ENCODE data around the gene TRIM9.

TRIM9 gene

DNA sequence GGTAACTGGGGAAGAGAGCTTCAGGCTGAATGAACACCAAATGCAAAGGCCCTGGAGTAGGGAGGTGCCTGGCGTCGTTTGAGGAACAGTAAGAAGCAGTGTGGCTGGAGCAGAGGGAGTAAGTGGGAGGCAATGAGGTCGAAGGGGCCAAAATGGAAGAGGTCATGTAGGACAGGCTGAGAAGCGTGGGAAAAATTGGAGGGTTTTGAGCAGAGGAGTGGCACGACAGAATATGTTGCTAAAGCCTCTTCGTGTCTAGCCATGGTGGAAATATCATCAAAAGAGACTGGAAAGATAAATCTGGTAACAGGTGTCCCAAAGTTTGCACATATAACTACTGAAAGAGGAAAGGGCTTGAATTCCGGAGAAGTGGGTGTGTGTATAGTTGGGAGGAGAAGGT, 1.9 kb downstream of the TRIM9 start:
- DNase-seq, result no peak

GRCh38 chr14:51089278-51089677, 5.6 kb downstream of the TRIM9 start:
- DNase-seq, result no peak

DNA sequence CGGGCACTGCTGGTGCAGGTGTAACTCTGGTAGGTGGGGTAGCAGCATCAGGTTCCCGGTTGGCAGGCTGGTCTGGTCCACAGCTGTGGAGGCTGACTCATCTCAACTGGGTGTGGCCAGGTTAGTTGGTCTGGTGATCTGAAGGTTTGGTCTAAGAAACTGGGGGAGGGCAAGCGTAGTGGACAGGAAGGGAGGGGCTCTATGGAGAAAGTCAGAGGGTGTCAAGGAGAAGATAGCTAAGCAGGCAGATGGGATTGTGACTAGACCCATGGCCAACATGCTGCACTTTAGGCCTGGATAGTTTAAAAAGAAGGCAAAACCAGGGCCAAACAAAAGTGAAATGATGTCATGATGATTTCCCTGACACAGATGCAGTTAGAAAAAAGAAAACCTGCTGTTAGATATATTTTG, 7.9 kb downstream of the TRIM9 start:
- DNase-seq, result peak; percentile 80

DNA sequence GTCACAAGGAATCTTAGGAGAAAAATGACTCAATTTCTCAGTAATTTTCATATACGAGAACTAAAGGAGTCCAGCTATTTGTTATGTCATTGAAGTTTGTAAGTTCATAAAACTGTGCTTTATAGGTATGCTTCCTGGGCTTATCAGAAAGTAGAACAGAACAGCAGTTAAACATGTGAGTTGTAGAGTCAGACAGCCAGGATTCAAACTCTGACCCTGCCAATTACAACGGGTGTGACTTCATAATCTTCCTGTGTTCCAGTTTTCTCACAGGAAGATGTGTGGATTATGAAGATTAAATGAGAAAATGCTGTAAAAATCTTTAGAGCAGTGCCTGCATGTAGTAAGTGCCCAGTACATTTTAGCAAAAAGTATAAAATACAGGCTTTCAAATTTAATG, 8.9 kb downstream of the TRIM9 start:
- DNase-seq, result no peak

DNA sequence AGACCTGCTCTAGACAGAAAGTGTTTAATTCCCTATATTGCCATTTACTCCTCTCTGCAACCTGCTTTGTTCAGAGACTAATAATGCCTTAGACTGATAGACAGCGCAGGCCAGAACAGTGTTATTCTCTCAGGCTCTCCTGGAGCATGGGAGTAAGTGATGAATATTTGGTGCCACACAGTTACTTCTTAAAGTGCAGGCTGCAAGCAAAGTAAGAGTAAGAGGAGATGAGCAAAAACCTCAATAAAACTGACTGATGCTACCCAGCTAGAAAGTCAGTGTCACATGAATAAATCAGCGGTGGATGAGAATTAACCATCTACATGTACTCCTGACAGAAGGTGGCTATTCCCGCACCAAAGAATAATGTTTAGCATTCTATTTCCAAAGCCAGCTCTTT, 9.9 kb downstream of the TRIM9 start:
- no peak for DNase-seq

- no peak for DNase-seq
These were observed 10.4 kb downstream of the TRIM9 start for GRCh38 chr14:51084507-51084906.

- DNase-seq, result no peak
These were observed 12.6 kb downstream of the TRIM9 start for GRCh38 chr14:51082349-51082748.

- DNase-seq, result no peak
These were observed 13.2 kb downstream of the TRIM9 start for GRCh38 chr14:51081712-51082111.

DNA sequence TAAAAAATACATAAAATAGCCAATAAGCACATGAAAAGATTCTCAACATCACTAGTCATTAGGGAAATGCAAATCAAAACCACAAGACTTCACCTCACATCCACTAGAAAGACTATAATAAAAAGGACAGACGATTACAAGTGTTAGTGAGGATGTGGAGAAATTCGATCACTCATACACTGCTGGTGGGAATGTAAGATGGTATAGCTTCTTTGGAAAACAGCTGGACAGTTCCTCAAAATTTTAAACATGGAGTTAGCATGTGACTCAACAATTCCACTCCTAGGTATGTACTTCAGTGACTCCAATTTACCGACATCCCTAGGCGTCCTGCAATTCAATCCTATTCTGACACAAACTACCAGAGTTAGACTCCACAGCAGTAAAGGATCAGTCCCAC, 13.7 kb downstream of the TRIM9 start:
- DNase-seq, result no peak

- no peak for DNase-seq
These were observed 14.3 kb downstream of the TRIM9 start for GRCh38 chr14:51080645-51081044.

- no peak for DNase-seq
These were observed 15.4 kb downstream of the TRIM9 start for GRCh38 chr14:51079489-51079888.

DNA sequence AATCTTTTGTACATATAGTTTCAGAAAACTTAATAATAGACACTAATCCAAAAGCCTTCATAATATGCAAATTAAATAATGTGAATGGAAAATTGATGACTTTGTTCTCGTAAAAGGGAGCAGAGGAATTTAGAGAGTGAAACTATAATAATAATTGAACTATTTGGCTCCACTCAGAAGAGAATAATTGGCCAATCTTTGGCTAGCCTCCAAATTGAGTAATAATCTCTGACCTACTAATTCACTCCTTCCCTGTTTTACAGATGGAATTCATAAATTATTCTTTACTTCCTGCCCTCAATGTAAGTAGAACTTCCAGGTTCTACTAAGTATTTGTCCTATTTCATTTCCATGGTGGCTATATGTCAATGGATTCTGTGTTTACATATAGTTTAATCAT, 15.8 kb downstream of the TRIM9 start:
- no peak for DNase-seq

DNA sequence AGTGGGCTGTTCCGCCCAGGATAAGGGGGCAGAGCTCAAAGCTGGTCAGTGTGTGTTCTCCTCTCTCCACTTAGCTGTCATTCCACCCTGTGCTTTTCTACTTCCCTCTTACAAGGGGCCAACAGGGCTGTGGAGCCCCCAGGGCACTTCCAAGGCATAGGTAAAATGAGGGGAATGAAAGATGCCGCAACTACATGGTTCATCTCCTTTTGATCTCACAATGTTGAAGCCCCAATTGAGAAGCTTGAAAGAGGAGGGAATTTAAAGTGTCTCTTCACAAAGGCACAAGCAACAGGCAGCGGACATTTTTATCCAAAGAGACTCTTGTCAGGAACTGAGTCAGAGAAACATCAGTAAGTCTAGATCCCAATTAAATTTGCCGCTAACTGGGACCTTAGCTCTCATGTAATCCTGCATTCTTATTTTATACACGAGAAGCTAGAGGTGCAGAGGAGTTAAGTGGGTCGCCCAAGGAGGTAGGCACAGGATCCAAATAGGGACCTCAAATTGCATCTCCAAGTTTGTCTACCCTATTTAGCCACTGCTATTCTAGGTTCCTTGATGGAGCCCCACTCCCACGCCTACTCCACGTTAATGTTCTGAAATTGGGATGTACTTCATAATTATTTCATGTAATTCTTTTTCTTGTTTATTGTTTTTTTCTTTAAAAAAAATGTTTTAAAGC, 20.1 kb downstream of the TRIM9 start:
- DNase-seq, result no peak

GRCh38 chr14:51073731-51074130, 21.2 kb downstream of the TRIM9 start:
- DNase-seq, result no peak

DNA sequence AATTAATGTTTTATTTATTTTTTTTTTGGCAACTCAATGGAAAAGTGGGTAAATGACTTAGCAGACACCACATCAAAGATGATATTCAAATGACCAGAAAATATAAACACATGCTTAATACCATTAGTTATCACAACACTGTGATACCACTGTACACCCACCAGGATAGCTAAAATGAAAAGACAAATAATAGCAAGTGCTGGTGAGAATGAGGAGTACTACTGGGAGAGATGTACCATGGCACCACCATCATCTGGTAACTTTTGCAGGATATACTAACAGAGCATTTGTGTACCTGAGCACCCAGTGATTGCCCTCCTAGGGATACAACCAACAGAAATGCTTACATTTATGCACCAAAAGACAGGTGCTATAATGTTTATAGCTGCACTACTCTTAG, 21.9 kb downstream of the TRIM9 start:
- DNase-seq, result no peak

- DNase-seq, result no peak
These were observed 23.0 kb downstream of the TRIM9 start for GRCh38 chr14:51071857-51072256.

DNA sequence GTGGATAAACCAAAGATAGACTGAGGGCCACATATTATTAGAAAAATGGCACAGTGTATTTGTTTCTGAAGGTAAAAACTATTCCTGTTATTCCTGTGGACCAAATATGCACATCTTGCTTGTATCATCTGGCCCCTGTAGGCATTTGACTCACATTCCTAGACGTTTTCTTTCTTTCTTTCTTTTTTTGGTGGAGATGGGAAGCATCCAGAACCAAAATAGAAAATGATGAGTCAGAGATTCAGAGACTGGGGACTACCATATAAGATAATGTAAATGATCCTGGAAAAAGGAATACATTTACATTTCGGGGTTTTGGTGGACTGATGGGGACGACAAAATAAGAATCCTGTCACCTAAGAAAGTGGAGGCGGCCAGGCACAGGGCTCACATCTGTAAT, 24.2 kb downstream of the TRIM9 start:
- DNase-seq, result no peak

DNA sequence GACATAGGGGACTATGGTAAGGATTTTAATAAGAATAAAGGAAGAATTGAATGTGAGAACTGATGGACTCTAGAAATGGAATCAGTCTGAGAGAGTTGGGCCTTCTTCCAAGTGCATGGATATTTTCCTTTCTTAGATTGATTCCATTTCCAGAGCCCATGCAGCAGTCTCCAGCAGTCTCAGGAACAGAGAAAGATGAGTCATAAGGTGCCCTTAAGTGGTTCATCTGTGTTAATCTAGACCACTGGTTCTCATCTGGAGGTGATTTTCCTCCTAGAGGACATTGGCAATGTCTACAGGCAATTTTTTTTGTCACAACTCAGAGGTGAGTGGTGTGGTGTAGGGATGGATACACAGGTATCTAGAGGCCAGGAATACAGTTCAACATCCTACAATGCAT, 25.9 kb downstream of the TRIM9 start:
- no peak for DNase-seq

DNA sequence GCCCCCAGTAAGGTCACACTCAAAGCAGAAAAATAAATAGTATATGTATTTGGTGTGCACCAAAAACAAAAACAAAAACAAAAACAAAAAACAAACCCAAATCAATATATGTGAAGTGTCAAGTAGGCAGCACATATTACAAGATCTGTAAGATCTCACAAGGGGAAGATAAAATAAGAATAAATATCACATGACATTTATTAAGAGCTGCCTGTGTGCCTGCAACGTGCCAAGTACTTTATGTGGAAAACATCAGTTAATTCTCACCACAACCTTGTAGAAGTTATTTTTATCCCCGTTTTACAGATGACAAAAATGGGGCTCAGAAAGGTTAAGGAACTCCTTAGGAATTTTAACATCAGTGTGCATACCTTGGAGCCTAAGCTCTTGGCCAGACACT, 26.6 kb downstream of the TRIM9 start:
- DNase-seq, result no peak

GRCh38 chr14:51067295-51067694, 27.6 kb downstream of the TRIM9 start:
- no peak for DNase-seq

DNA sequence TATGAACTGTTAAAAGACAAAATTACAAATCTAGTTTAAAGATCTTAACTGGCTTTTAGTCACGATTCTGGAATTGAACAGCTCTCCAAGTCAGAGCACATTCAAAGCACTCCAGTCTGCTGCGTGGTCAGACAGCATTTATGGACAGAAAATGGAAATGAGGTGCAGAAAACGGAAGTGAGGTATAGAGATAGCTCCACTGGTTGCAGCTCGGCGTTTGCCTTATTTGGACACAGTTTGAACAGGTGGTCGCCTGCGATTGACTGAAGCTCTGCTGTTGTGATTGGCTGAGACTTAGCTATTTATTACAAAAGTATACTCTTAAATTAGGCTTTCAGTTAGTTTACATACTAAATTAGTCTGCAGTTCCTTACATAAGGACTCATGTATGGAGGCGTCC, 28.3 kb downstream of the TRIM9 start:
- no peak for DNase-seq

DNA sequence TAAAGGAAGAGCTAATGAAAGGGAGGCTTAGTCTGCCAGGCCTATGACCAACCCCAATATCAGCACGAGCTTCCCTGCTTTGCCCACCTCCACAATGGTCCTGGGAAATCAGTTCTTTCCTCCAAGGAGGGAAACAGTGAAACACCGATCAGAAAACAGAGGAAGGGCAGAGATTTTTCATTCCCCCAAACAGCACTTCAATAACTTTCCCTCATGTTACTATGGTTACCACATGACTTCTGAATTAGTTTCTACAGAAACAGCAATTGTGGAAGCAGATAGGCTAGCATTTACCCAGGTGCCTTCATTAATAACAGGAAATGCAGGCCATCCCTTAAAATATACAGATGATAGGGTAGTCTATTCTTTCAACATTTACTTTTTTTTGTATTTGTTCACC, 35.9 kb downstream of the TRIM9 start:
- DNase-seq, result no peak

GRCh38 chr14:51058382-51058781, 36.5 kb downstream of the TRIM9 start:
- DNase-seq, result no peak

- no peak for DNase-seq
These were observed 38.5 kb downstream of the TRIM9 start for GRCh38 chr14:51056421-51056820.

- no peak for DNase-seq
These were observed 41.7 kb downstream of the TRIM9 start for GRCh38 chr14:51053157-51053556.

DNA sequence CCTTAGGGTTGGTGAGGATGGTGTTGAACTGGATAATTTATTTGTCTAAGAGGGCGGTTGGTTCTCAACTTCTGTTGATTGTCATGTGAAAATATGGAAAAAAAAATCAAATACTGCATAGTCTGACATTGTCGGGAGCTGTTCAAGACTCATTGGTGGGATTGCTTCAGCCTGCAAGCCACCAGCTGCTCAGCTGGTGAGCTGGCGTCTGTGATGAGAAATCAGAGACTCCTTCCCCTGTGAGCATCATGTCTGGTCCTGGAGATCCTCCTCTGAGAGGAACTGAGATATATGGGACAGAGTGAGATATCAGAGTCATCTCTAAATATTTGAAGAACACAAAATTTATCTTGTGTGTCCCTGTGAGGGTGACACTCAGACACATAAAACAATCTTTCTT, 49.9 kb downstream of the TRIM9 start:
- DNase-seq, result no peak

Measured in islet precursor cell (in vitro differentiated cells).